ENCODE measurements around the gene C1orf146. TPM values are rescaled to one million over a fixed set of nuclear protein-coding genes. Genes with fewer than 3 reads are reported as not detected.
"Not testable (repeated sequence)": the region's sequence is repeated elsewhere in the genome, so short reads cannot be mapped to it uniquely, and the experiment has no call there.

C1orf146 gene
- total and polyA plus RNA-seq, 2 of the 4 experiments (the other 2 are of a cell fraction): not detected

- Histone ChIP-seq H2BK5ac (ENCODE audit: low read depth, low read length, poor library complexity, severe bottlenecking) (peak overlapping the region; percentile 24), H4K20me1 (ENCODE audit: insufficient read depth, low read length) (no peaks in the 10 kb centered on the region), H3K14ac (replicated peaks; ENCODE audit: low read depth, low read length) (0 out of 2 replicates have a peak overlapping the region, but pooled peaks have one; percentile 26), H3K9ac (ENCODE audit: low read depth, low read length) (no peak overlapping the region), H2AK9ac (replicated peaks; ENCODE audit: low read depth, low read length, poor library complexity) (peak overlapping the region; percentile 22), H2AFZ (replicated peaks; ENCODE audit: low read length, poor library complexity) (no peak overlapping the region), H2AK5ac (ENCODE audit: low read depth, low read length) (peak overlapping the region; percentile 78; the same call in 1 of the 2 replicates), H3K4me2 (ENCODE audit: low read depth, low read length) (no peak overlapping the region), H3K4ac (ENCODE audit: low read depth, low read length) (peak overlapping the region; percentile 52), H4K91ac (ENCODE audit: insufficient read depth, low read depth, low read length) (no peak overlapping the region; the same call in 1 of the 2 replicates), H3K9me1 (ENCODE audit: insufficient read depth, low read length) (peaks cover 12% of the 10 kb centered on the region), H2BK15ac (ENCODE audit: low read depth, low read length) (peak overlapping the region; percentile 26; the same call in 1 of the 3 replicates), H3K27me3 (ENCODE audit: control insufficient read depth, insufficient read depth, low read length) (no peaks in the 10 kb centered on the region), H2BK120ac (ENCODE audit: low read depth, low read length) (peak overlapping the region; percentile 62), H3K4me1 (ENCODE audit: control insufficient read depth, insufficient read depth, low read length) (peaks cover 3% of the 10 kb centered on the region), H2BK20ac (ENCODE audit: low read depth, low read length) (peak overlapping the region; percentile 78), H4K8ac (ENCODE audit: low read depth in 2 of 2, low read length in 2 of 2) (peak overlapping the region in 1 of 2 experiments; percentile 53; a peak in 1 of 4 replicates), H3K56ac (ENCODE audit: extremely low read depth, insufficient read depth, low read length) (no peak overlapping the region; the same call in 1 of the 2 replicates), H3K23ac (ENCODE audit: low read depth, low read length) (peak overlapping the region; percentile 40; the same call in 1 of the 2 replicates), H3K79me1 (ENCODE audit: low read depth in 1 of 2, low read length in 2 of 2) (peaks cover 0 to 11% of the 10 kb centered on the region in 2 experiments; a peak in 1 of 4 replicates), H4K5ac (ENCODE audit: low read depth, low read length) (no peak overlapping the region), H3K4me3 (ENCODE audit: insufficient read depth, low read depth, low read length) (no peak overlapping the region), H3K36me3 (ENCODE audit: control insufficient read depth, insufficient read depth, low read length) (peaks cover 10% of the 10 kb centered on the region), H3K18ac (ENCODE audit: low read depth, low read length) (no peak overlapping the region), H3K27ac (ENCODE audit: insufficient read depth, low read length) (peak overlapping the region; percentile 41; the same call in 1 of the 2 replicates), H3K9me3 (ENCODE audit: control insufficient read depth, insufficient read depth, low read length) (no peaks in the 10 kb centered on the region)
- intact Hi-C loops (cut with micrococcal nuclease): no loop called here
- dilution Hi-C loops (cut with HindIII; ENCODE audit: low sequenced_read_pairs, unreplicated experiment): no loop called here
- CTCF ChIA-PET: interaction anchor here (0.6 to 1.0 kb wide), 2 partner anchors 14 to 16 kb away, joined by 3 to 4 read pairs; no protein-coding TSS in a partner anchor
- peak; percentile 91 for DNase-seq
- TF ChIP-seq USF2 (IDR thresholded peaks at IDR 0.05; ENCODE audit: low read depth, low read length): no peak
- peak; percentile 85 for TF ChIP-seq CEBPB (IDR thresholded peaks at IDR 0.05; ENCODE audit: low read depth, low read length)
- TF ChIP-seq FOS (IDR thresholded peaks at IDR 0.05; ENCODE audit: low read depth, low read length): peak; percentile 57
- no TSS peak for BruUV-seq (replicated peaks)
- no CpG with 5 or more reads among the region's 4 CpGs for WGBS, 2 experiments (ENCODE audit: extremely low coverage in 2 of 2, insufficient read length in 1 of 2)
- peak; percentile 91 for ATAC-seq (ENCODE audit: low read depth)
- POLR2A ChIA-PET (ENCODE audit: unreplicated experiment): no interaction called here
- in situ Hi-C loops (cut with MboI; ENCODE audit: low sequenced_read_pairs): no loop called here
Observed at GRCh38 chr1:92277105-92277723, 59.5 kb downstream of the C1orf146 start.

- H4K20me1 ChIP-seq (ENCODE audit: insufficient read depth, low read length); H2BK120ac ChIP-seq (ENCODE audit: low read depth, low read length); H2AFZ ChIP-seq (replicated peaks; ENCODE audit: low read length, poor library complexity); H2AK9ac ChIP-seq (replicated peaks; ENCODE audit: low read depth, low read length, poor library complexity); H4K5ac ChIP-seq (ENCODE audit: low read depth, low read length); H3K27ac ChIP-seq (ENCODE audit: insufficient read depth, low read length); DNase-seq; H3K9me1 ChIP-seq (ENCODE audit: insufficient read depth, low read length); H3K4ac ChIP-seq (ENCODE audit: low read depth, low read length); H3K9ac ChIP-seq (ENCODE audit: low read depth, low read length); H3K14ac ChIP-seq (replicated peaks; ENCODE audit: low read depth, low read length); H3K18ac ChIP-seq (ENCODE audit: low read depth, low read length); ATAC-seq (ENCODE audit: low read depth); H4K8ac ChIP-seq (ENCODE audit: low read depth in 2 of 2, low read length in 2 of 2); in situ Hi-C loops (cut with MboI; ENCODE audit: low sequenced_read_pairs); H3K36me3 ChIP-seq (ENCODE audit: control insufficient read depth, insufficient read depth, low read length); intact Hi-C loops (cut with micrococcal nuclease); H3K4me3 ChIP-seq (ENCODE audit: insufficient read depth, low read depth, low read length); H2BK20ac ChIP-seq (ENCODE audit: low read depth, low read length); POLR2A ChIA-PET (ENCODE audit: unreplicated experiment); H3K9me3 ChIP-seq (ENCODE audit: control insufficient read depth, insufficient read depth, low read length); H3K56ac ChIP-seq (ENCODE audit: extremely low read depth, insufficient read depth, low read length); H2AK5ac ChIP-seq (ENCODE audit: low read depth, low read length); BruUV-seq (replicated peaks); H3K27me3 ChIP-seq (ENCODE audit: control insufficient read depth, insufficient read depth, low read length); H4K91ac ChIP-seq (ENCODE audit: insufficient read depth, low read depth, low read length); H3K23ac ChIP-seq (ENCODE audit: low read depth, low read length); H3K4me2 ChIP-seq (ENCODE audit: low read depth, low read length); dilution Hi-C loops (cut with HindIII; ENCODE audit: low sequenced_read_pairs, unreplicated experiment); H2BK5ac ChIP-seq (ENCODE audit: low read depth, low read length, poor library complexity, severe bottlenecking); H3K4me1 ChIP-seq (ENCODE audit: control insufficient read depth, insufficient read depth, low read length); H2BK15ac ChIP-seq (ENCODE audit: low read depth, low read length); CTCF ChIA-PET: not testable (repeated sequence)
- peaks cover 0 to 10% of the 10 kb centered on the region in 2 experiments; a peak in 1 of 4 replicates for H3K79me1 ChIP-seq (ENCODE audit: low read depth in 1 of 2, low read length in 2 of 2)
- WGBS, 2 experiments (ENCODE audit: extremely low coverage in 2 of 2, insufficient read length in 1 of 2): 95% methylated on average over 9 of the region's 15 CpGs; no CpG with 5 or more reads in 1 of the 2 experiments
Observed at GRCh38 chr1:92279781-92280180, 62.1 kb downstream of the C1orf146 start.
